HCT116 (cell line): ENCODE measurements around the gene MRM1. TPM values are rescaled to one million over a fixed set of nuclear protein-coding genes. Genes with fewer than 3 reads are reported as not detected.

Source experiments
- ATAC-seq: fragments of 200-7000 bp; cut with Tn5 transposase; 2 replicates; pipeline ENCODE4 v1.9.1; 2020; ENCODE audit warnings: mild to moderate bottlenecking, moderate library complexity
- BruUV-seq: library from RNA; stranded (reverse); fragments of 400-500 nt; replicated peaks from 2 replicates; lab custom pipeline; 2021; lab: Mats Ljungman, UMichigan
- CTCF ChIA-PET: fragments of 300-600 bp; sonication (Branson Sonifier 250); formaldehyde crosslinking; loops from one replicate; lab custom pipeline; 2021; ENCODE audit warnings: antibody characterized with exemption; lab: Charles Lee
- POLR2A ChIA-PET: fragments of 300-600, 350-600 bp; sonication (Branson Sonifier 250); formaldehyde crosslinking; loops from one replicate; lab custom pipeline; 2021; ENCODE audit warnings: antibody characterized with exemption; lab: Charles Lee
- RAD21 ChIA-PET, 2 experiments: fragments of 300-600 bp; sonication (Branson Sonifier 250); formaldehyde crosslinking; loops; one replicate each; lab custom pipeline; 2023; ENCODE audit warnings: low total read pairs in 2 of 2; ENCODE audit not compliant: uncharacterized antibody in 2 of 2, unreplicated experiment in 2 of 2, low non-redundant PET in 1 of 2; lab: Charles Lee
- DNase-seq: peaks from one replicate; pipeline ENCODE4 v3.0.0-alpha.2; 2010; ENCODE audit warnings: low read depth, low spot score
- H2AFZ ChIP-seq: fragments of 200-600 bp; shearing (Covaris generic), sonication (generic); 2 replicates; pipeline ENCODE4 v1.6.1; 2017; ENCODE audit warnings: low read depth, mixed run types, mixed read lengths, antibody characterized with exemption, low read length; ENCODE audit not compliant: poor library complexity, severe bottlenecking
- H3K27ac ChIP-seq: 2 replicates; pipeline ENCODE4 v1.5.1; 2012; ENCODE audit warnings: low read depth, low read length
- H3K27me3 ChIP-seq: fragments of 200-600 bp; sonication (generic); 2 replicates; pipeline ENCODE4 v1.6.1; 2016; ENCODE audit warnings: mixed run types, low read length, mixed read lengths; ENCODE audit not compliant: insufficient read depth
- H3K36me3 ChIP-seq, 2 experiments: fragments of 200-500 bp in 1 of 2; fragments of 200-600 bp in 1 of 2; sonication (Bioruptor generic) in 1 of 2; sonication (generic) in 1 of 2; 2 replicates each; pipeline versions ENCODE4 v1.5.1 to v1.6.1; 2014 to 2016; ENCODE audit warnings: low read length in 2 of 2, inconsistent platforms in 1 of 2, mixed read lengths in 1 of 2, mixed run types in 1 of 2; ENCODE audit not compliant: insufficient read depth in 2 of 2, control insufficient read depth in 1 of 2
- H3K4me1 ChIP-seq, 2 experiments: fragments of 200-600 bp in 1 of 2; sonication (generic) in 1 of 2; 2 replicates each; pipeline versions ENCODE4 v1.5.1 to v1.6.1; 2012 to 2017; ENCODE audit warnings: low read length in 2 of 2, inconsistent platforms in 1 of 2, mild to moderate bottlenecking in 1 of 2, mixed read lengths in 1 of 2, mixed run types in 1 of 2, moderate library complexity in 1 of 2; ENCODE audit not compliant: insufficient read depth in 2 of 2, control insufficient read depth in 1 of 2
- H3K4me2 ChIP-seq: fragments of 200-600 bp; sonication (generic); 2 replicates; pipeline ENCODE4 v1.6.1; 2017; ENCODE audit warnings: mixed run types, low read length, mixed read lengths
- H3K4me3 ChIP-seq, 2 experiments: fragments of 200-600 bp in 1 of 2; sonication (generic) in 1 of 2; replicated peaks in 1 of 2; 2 replicates each; pipeline ENCODE4 v1.5.1; 2011 to 2016; ENCODE audit warnings: low read length in 2 of 2, control low read depth in 1 of 2, low read depth in 1 of 2, mild to moderate bottlenecking in 1 of 2, mixed read lengths in 1 of 2, mixed run types in 1 of 2
- H3K79me2 ChIP-seq: fragments of 200-600 bp; sonication (generic); 2 replicates; pipeline ENCODE4 v1.6.1; 2017; ENCODE audit warnings: mild to moderate bottlenecking, mixed run types, low read length, moderate library complexity, mixed read lengths; ENCODE audit not compliant: insufficient read depth
- H3K9ac ChIP-seq: fragments of 200-600 bp; sonication (generic); 2 replicates; pipeline ENCODE4 v1.6.1; 2016; ENCODE audit warnings: low read length, mixed read lengths
- H3K9me2 ChIP-seq: fragments of 200-600 bp; sonication (generic), shearing (Covaris generic); 2 replicates; pipeline ENCODE4 v1.6.1; 2017; ENCODE audit warnings: mixed run types, mild to moderate bottlenecking, moderate library complexity; ENCODE audit not compliant: insufficient read depth
- H3K9me3 ChIP-seq, 2 experiments: fragments of 200-500 bp in 1 of 2; fragments of 200-600 bp in 1 of 2; sonication (Bioruptor generic) in 1 of 2; sonication (generic) in 1 of 2; 2 replicates each; pipeline ENCODE4 v1.6.1; 2014 to 2017; ENCODE audit warnings: low read length in 2 of 2, mixed read lengths in 2 of 2, inconsistent platforms in 1 of 2, low read depth in 1 of 2, mild to moderate bottlenecking in 1 of 2, mixed run types in 1 of 2, moderate library complexity in 1 of 2; ENCODE audit not compliant: control insufficient read depth in 1 of 2, insufficient read depth in 1 of 2
- H4K20me1 ChIP-seq: fragments of 200-600 bp; sonication (generic), shearing (Covaris generic); 2 replicates; pipeline ENCODE4 v1.6.1; 2017; ENCODE audit warnings: mixed run types, mild to moderate bottlenecking, moderate library complexity; ENCODE audit not compliant: insufficient read depth
- CBX3 ChIP-seq: IDR thresholded peaks from 2 replicates; pipeline ENCODE4 v1.6.1; 2012; ENCODE audit warnings: low read depth
- CTCF ChIP-seq, 3 experiments: fragments of 200-600 bp in 1 of 3; sonication (generic) in 1 of 3; IDR thresholded peaks in 2 of 3; conservative IDR thresholded peaks in 1 of 3; 2 replicates each; pipeline ENCODE4 v1.5.1; 2012 to 2017; ENCODE audit warnings: low read depth in 2 of 3, low read length in 2 of 3, antibody characterized with exemption in 1 of 3, borderline replicate concordance in 1 of 3, control low read depth in 1 of 3, mild to moderate bottlenecking in 1 of 3, mixed read lengths in 1 of 3, mixed run types in 1 of 3, moderate library complexity in 1 of 3; ENCODE audit not compliant: insufficient read depth in 1 of 3
- EZH2phosphoT487 ChIP-seq: fragments of 200-600 bp; IDR thresholded peaks from 2 replicates; pipeline ENCODE4 v1.6.1; 2018; ENCODE audit warnings: antibody characterized with exemption, borderline replicate concordance
- MAX ChIP-seq: IDR thresholded peaks from 2 replicates; pipeline ENCODE4 v1.6.1; 2012
- RAD21 ChIP-seq: IDR thresholded peaks from 2 replicates; pipeline ENCODE4 v1.6.1; 2012; ENCODE audit warnings: low read depth, mild to moderate bottlenecking
- SIN3A ChIP-seq: IDR thresholded peaks from 2 replicates; pipeline ENCODE4 v1.6.1; 2012; ENCODE audit warnings: low read depth
- SP1 ChIP-seq: IDR thresholded peaks from 2 replicates; pipeline ENCODE4 v1.6.1; 2012; ENCODE audit warnings: low read depth
- TCF7L2 ChIP-seq: IDR thresholded peaks from 2 replicates; pipeline ENCODE4 v1.7.0; 2011; ENCODE audit warnings: borderline replicate concordance, inconsistent platforms; ENCODE audit not compliant: insufficient read depth, insufficient read length; ENCODE audit errors: extremely low read depth
- YY1 ChIP-seq: IDR thresholded peaks from 2 replicates; pipeline ENCODE4 v1.6.1; 2011; ENCODE audit warnings: low read length, low read depth, moderate library complexity, mild to moderate bottlenecking; ENCODE audit not compliant: insufficient replicate concordance; ENCODE audit errors: extremely low read depth
- ZBTB33 ChIP-seq: IDR thresholded peaks from 2 replicates; pipeline ENCODE4 v1.6.1; 2011; ENCODE audit warnings: mild to moderate bottlenecking, low read length, moderate library complexity; ENCODE audit not compliant: insufficient replicate concordance; ENCODE audit errors: extremely low read depth
- intact Hi-C: fragments of 100-400 bp; cut with micrococcal nuclease; formaldehyde crosslinking; loops from 2 replicates; pipeline ENCODE4 v1.10.0; 2022
- total RNA-seq: library from RNA; stranded (reverse); gene quantifications from one replicate; pipeline ENCODE4 v1.2.1, GENCODE V29; 2021; ENCODE audit not compliant: unreplicated experiment

MRM1 gene
- total RNA-seq, 1 experiment from 2014 or later = 14.5 TPM

- peak; percentile 77 for TF ChIP-seq MAX
- peak; percentile 38; the same call in 1 of the 2 replicates for TF ChIP-seq RAD21
- no peak for TF ChIP-seq TCF7L2
Measured at GRCh38 chr17:36608794-36609497, 7.6 kb downstream of the MRM1 start (continued).

- no peak for DNase-seq
- ChIA-PET POLR2A (no interaction called here), RAD21 (no interaction called here), CTCF (interaction anchor here (2.1 kb wide), 1 partner anchor 8 kb away, joined by 6 read pairs; the partner anchor contains the start of gene MRM1)
- H4K20me1 ChIP-seq = no peaks in the 10 kb centered on the region
- H3K9me3 ChIP-seq = no peaks in the 10 kb centered on the region
- intact Hi-C loops = no loop called here
- no peak overlapping the region for H3K4me2 ChIP-seq
- no peak overlapping the region for H2AFZ ChIP-seq
- peaks cover 17% of the 10 kb centered on the region for H3K79me2 ChIP-seq
- no TSS peak for BruUV-seq
- H3K27ac ChIP-seq = 0 out of 2 replicates have a peak overlapping the region, but pooled peaks have one; percentile 58
- H3K9ac ChIP-seq = no peak overlapping the region
- no peaks in the 10 kb centered on the region for H3K27me3 ChIP-seq
- H3K4me1 ChIP-seq = peaks cover 17 to 31% of the 10 kb centered on the region in 2 experiments; a peak in 3 of 4 replicates
- H3K9me2 ChIP-seq = no peaks in the 10 kb centered on the region
- H3K36me3 ChIP-seq = peaks cover 0 to 9% of the 10 kb centered on the region in 2 experiments; a peak in 1 of 4 replicates
- no peak for ATAC-seq
- TF ChIP-seq EZH2phosphoT487 (no peak), SP1 (no peak), YY1 (no peak), CTCF (IDR thresholded peaks at IDR 0.05 in 2 of 3, conservative IDR thresholded peaks at IDR 0.05 in 1 of 3; ENCODE audit: borderline replicate concordance in 1 of 3, insufficient read depth in 1 of 3, low read depth in 2 of 3, low read length in 2 of 3) (peak in 1 of 3 experiments; percentile 26; a peak in 1 of 6 replicates), SIN3A (no peak), CBX3 (no peak), ZBTB33 (no peak)
- TF ChIP-seq, all 23 proteins: peak for 1
- H3K4me3 ChIP-seq = no peak overlapping the region
Measured at GRCh38 chr17:36609498-36609862, 8.1 kb downstream of the MRM1 start.
